ENCODE results near the gene FAM168B.
A peak's percentile ranks its signal among the peaks of the same experiment; 100 is the strongest.

The FAM168B gene

DNA sequence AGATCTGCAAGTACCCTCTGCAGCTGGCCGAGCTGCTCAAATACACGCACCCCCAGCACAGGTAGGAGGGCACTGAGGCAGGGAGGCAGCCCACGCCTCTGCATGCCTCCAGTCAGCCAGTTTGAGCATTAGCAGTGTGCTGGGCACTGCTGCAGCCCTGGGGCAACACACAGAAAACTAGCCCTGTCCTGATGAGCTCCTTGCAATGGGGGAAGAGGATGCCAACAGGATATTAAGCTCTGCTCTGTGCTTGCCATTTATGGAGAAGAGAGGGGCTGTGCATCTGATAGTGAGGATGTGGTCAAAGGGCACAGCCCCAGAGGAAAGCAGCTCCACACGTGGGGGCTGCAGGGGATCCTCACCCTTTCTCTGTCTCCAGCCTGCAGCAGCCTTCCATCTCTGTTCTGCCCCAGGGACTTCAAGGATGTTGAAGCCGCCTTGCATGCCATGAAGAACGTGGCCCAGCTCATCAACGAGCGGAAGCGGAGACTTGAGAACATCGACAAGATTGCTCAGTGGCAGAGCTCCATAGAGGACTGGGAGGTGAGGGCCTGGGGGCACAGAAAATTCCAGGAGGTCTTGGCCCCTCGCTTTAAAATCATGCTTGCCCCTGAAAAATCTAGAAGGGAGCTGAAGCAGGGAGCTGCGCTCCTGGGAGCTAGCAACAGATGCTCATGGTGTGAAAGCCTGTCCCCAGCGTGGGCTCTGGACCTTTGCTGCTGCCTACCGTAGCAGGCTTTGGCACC is 51.7 kb downstream of the FAM168B start:
- no peak for DNase-seq (ENCODE audit: insufficient read length, low spot score)
- FAIRE-seq = no peak

DNA sequence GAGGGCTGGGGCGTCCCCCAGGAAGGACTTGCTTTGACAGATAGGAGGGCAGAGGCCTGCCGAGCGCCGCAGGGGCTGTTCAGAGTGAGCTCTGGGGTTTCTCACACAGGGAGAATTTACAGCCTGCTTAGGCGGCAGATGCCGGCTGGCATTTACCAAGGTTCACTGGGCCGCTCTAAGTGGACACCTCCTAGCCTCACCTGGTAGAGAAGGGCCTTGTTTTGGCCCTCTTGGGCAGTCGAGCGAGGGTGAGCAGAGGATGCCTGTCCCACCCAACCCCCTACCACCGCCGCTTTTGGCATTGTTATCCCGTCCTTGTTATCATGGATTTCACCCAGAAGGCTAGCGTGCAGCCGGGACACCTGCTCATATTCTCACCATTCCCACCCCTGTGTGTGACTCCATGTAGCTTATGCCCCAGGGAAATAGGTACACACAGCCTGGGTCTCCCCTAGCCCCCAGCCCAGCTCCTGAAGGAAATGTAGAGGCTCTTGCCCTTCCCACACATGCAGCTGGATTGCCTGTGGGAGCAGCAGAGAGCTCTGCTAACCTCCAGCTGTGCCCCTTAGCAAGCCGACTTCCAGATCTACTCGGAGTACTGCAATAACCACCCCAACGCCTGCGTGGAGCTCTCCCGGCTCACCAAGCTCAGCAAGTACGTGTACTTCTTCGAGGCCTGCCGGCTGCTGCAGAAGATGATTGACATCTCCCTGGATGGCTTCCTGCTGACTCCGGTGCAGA is 52.4 kb downstream of the FAM168B start:
- no peak for FAIRE-seq
- no peak for DNase-seq (ENCODE audit: insufficient read length, low spot score)

DNA sequence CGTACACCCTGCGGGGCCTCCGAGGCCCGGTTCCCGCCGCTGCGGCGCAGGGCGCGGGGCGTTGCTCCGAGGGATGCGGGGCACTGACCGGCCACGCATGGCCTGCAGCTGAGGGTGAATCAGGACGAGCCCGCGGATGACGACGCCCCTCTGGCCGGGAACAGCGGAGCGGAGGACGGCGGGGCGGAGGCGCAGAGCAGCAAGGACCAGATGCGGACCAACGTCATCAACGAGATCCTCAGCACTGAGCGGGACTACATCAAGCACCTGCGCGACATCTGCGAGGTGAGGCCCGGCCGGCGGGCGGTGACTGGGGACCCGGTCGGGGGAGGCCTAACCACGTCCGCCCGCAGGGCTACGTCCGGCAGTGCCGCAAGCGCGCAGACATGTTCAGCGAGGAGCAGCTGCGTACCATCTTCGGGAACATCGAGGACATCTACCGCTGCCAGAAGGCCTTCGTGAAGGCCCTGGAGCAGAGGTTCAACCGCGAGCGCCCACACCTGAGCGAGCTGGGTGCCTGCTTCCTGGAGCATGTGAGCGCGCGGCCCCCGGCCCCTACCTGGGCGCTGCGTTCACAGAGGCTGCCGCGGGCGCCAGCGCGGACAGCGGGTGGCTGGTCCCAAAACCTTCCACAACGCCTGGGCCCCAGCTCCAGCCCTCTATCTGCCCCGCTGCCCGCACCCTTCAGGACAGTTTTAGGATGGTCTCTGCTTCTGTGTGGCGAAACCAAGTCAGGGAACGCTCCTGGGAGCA is 53.2 kb downstream of the FAM168B start:
- FAIRE-seq (no peak), DNase-seq (ENCODE audit: insufficient read length, low spot score) (no peak)

DNA sequence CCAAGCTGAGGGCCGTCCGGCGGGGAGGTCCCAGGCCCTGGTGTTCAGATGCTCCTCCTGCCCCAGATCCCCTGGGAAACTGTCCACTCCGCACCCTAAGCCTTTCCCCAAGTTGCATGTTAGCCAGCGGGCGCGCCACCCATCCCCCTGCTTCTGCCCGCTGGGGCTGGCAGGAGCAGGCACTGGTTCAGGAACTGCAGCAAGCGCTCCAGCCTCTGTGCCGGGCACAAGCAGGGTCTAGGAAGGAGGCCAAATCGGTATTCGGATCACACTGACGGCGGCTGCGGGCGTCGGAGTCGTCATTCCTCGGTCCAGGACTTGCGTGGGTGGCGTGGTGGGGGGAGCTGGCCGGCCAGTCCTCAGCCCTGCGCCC is 53.7 kb downstream of the FAM168B start:
- FAIRE-seq = no peak
- DNase-seq (ENCODE audit: insufficient read length, low spot score) = no peak

DNA sequence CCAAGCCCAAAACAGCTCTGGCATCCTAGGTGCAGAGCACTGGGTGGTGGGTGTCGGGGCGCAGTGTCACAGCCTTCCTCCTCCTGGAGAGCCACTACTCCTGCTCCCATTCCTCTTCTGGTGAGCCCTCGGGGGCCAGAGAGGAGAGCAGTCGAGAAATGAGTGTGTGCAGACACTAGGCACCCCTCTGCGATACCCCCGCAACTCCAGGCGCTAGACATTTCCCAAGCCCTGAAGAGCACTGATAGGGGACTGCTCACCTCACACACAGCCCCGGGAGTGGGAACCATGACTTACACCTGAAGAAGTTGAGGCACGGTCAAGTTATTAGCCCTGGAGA is 54.2 kb downstream of the FAM168B start:
- FAIRE-seq (no peak), DNase-seq (ENCODE audit: insufficient read length, low spot score) (no peak)

DNA sequence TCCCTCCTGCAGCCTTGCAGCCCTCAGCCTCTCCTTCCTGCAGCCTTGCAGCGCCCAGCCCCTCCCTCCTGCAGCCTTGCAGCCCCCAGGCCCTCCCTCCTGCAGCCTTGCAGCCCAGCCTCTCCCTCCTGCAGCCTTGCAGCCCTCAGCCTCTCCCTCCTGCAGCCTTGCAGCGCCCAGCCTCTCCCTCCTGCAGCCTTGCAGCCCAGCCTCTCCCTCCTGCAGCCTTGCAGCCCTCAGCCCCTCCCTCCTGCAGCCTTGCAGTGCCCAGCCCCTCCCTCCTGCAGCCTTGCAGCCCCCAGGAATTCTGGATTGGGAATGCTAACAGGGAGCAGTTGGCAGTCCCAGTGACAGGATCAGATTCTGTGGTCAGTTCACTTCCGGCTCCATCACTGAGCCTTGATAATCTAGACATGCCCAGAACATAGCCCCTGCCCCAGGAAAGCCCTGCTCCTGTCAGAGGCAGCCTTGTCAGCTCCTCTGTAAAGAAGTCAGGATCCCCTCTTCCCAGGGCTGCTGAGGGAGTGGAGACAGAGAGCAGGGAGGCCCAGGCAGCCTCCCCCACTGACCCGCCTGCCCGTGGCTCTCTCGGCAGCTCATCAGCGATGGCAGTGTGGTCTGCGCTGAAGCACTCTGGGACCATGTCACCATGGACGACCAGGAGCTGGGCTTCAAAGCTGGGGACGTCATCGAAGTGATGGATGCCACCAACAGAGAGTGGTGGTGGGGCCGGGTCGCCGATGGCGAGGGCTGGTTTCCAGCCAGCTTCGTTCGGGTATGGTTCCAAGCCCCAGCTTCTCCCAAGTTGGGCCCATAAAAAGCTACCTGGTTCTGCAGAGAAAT is 54.8 kb downstream of the FAM168B start:
- FAIRE-seq (no peak), DNase-seq (ENCODE audit: insufficient read length, low spot score) (no peak)

DNA sequence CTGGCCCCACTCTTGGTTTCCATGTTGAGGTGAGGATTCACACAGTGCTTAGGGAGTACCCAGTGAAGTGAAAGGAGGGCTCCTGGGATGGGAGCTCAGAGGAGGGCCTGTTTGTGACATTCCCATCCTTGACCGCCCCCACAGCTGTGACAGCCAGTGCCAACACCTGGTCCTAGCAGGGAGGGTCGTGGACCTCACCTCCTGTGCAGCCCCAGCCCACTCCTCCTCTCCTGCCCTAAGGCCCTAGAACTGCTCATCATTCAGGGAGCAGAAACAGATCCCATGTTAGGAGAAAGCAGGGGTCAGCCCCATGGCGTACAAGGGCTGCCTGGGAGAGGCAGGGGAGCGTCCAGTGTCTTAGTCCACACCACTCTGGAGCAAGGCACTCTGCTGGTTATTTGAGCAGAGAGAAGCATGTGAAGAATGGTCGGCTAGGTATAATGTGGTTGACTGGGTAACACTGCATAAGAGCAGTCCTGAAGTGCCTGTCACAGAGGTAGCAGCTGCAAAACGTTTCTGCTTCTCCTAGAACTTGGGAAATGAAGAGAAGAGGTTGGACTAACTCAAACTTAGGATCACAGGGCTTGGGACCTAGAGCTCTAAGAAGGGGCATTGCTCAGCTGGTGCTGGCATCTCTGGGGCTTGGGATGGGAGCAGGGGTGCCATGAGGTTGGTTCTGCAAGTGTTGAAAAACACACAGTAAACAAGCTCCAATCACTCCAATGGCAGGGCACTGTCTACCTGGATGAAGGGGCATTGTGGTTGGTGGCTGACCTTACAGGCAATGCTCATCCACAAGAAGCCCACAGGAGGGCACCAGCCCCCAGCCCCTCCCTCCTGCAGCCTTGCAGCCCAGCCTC is 55.6 kb downstream of the FAM168B start:
- FAIRE-seq (no peak), DNase-seq (ENCODE audit: insufficient read length, low spot score) (no peak)

DNA sequence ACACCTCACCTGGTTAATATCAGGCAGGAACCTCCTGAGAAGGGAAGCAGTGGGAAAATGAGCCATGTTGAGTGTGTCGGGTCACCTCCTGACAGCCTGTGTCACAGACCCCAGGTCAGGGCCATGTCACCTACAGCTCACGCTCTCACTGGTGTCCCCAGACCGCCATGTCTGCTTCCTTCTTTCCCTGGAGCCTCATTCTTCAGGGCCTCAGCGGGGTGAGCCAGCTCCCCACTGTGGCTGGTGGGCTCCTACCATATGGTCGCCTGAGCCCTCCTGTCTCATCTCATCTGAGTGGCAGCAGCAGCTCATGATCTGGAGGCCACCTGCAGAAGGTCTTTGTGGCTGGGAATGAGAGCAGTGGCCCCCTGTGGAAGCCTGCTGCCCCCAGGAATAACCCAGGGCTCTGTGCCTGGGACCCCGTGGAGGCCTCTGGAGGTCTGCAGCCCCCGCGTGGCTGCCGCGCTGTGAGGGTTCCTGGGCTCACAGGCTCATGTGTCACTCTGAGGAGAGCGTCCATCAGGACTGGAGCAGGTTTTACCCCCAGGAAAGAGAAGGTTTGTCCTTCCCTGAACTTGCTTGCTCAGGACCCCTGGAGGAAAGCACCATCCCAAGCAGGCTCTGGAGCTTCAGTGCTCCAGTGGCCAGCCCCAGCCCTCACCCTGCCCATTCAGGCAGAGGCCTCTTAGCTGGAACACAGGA is 56.4 kb downstream of the FAM168B start:
- FAIRE-seq = no peak
- DNase-seq (ENCODE audit: insufficient read length, low spot score) = no peak

DNA sequence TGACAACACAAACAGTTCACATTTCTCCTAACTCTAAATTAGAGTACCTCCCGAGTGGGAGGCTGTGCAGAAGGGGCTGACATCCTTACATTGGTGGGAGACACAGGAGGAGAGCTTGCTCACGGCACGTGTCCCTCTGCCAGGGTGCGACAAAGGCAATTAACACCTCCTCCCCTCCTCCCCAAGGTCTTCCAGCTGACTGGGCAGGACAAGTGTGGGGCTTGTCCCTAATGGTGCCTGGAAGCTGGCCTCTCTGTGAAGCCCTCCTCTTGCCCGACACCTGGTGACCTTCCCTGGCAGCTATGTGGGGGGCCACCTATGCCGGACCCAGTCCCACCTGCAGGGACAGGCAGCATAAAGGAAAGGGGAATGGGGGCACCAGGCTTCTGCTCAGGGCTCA is 57.0 kb downstream of the FAM168B start:
- no peak for FAIRE-seq
- no peak for DNase-seq (ENCODE audit: insufficient read length, low spot score)

DNA sequence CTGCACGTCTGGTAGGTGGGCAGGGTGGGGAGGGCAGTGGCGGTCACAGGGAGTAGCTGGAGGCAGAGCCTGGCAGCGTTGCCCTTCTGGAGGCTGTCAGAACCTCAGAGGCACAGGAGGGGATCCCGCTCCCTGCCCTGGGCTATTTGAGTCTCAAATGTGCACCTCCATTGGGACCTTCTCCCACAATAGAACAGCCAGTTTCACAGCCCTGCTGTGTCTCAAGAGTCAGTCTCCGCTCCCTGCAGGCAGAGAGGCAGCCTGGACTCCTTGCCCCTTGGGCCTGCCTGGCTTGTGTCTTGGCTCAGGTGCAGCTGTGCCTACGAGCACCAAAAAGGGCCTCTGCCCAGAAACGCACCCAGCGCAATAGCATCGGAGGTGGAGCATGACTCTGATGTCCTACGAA is 57.4 kb downstream of the FAM168B start:
- no peak for DNase-seq (ENCODE audit: insufficient read length, low spot score)
- FAIRE-seq = no peak

DNA sequence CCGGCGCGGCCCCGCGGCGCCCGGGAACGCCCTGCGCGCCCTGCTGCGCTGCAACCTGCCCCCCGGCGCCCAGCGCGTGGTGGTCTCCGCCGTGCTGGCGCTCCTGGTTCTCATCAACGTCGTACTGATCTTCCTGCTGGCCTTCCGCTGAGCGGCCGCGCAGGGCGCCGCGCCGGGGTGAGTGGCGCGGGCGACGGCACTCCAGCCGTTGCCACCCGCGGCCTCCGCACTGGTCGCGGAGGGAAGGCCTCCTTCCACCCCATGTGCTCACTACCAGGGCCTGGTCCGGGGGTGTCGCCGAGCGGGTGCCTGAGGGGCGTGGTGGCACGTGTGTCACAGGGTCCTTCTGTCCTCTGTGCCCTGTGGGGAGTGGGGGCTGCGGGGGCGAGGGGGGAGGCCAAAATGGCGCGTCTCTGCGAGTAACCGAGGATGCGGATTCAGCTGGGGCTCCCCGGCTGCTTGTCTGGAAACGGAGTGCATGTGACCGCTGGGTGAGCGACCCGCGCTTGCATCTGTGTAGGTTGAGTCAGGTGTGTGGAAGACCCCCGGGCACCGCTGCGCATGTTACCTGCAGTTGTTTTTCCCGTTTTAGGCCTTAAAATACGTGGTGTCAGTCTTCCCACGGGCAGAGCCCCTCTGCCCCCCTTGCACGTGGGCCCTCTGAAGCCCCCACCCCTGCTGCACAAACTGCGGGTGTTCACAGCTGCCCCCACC is 58.0 kb downstream of the FAM168B start:
- FAIRE-seq (no peak), DNase-seq (ENCODE audit: insufficient read length, low spot score) (no peak)

DNA sequence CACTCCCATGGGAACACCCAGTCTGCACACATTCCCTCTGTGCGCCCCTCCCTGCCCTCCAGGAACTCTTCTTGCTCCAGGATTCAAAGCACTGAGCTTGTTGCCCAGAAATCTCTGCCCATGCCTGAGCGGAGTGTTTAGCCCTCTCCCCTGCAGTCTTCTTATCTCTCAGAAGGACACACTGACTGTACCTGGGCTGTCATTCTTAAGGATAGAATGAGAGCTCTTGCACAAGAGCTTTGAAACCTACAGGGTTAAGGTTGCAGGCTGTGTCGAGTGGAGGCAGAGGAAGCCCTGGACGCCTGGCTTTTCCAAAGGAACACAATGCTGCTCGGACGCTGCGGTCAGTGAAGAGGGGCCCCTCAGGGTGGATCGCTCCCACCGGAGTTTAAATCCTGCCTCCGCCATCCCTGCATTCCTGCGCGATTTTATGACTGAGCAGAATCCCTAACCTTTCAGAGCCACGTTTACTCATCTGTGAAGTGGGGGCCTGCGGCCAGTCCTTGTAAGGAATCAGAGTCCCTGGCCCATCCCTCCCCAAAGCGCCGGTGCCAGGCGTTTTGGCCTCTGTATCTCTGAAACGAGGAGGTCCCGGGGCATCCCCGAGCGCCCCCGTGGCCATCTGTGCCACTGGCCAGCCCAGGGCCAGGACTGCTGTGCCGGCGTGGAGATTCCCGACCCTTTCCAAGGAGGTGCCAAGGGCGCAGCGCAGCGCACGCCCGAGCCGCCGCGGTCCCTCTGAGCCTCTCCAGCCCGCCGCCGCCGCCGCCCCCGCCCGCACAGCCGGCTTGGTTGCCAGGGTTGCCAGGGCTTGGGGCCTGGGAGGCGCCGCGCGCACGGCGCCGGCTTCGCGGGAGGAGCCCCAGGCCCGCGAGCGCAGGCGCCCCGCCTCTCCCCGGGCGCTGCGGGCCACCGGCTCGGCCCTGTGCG is 58.9 kb downstream of the FAM168B start:
- FAIRE-seq (no peak), DNase-seq (ENCODE audit: insufficient read length, low spot score) (no peak)

DNA sequence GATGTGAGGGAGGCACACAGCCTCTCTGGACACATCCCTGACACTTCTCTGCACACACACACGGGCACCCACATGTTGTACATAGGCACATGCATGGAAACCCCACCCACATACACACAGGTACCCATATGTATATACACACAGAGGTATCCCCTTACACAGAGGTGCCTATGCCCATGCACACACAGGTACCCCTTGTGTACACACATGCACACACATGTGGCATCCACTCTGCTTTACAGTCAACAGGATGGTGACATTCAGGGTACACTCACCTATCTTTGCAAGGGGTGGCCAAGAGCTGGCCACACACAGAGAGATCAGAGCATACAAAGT is 59.5 kb downstream of the FAM168B start:
- DNase-seq (ENCODE audit: insufficient read length, low spot score) = no peak
- peak; percentile 76 for FAIRE-seq

DNA sequence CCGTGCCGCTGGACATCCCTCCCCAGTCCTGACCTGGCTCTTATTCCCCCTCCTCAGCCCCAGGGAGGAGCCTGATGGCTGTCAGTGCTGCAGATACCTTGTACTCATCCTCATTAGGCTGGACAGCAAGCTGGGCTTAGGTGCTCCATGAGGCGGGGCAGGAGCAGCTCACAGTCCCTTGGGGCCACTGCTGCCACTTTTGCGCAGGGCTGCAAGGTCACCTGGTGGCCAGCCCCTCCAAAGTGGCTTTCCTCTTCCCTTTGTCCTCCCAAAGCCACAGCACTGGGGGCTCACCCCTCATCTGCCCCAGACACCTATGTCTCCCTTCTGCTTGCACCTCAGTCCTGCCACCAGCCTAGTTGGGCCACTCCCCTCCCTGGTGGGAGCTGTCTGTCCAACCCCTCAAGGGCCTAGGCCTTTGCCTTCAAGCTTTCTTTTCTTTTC is 60.8 kb downstream of the FAM168B start:
- no peak for DNase-seq (ENCODE audit: insufficient read length, low spot score)
- no peak for FAIRE-seq

DNA sequence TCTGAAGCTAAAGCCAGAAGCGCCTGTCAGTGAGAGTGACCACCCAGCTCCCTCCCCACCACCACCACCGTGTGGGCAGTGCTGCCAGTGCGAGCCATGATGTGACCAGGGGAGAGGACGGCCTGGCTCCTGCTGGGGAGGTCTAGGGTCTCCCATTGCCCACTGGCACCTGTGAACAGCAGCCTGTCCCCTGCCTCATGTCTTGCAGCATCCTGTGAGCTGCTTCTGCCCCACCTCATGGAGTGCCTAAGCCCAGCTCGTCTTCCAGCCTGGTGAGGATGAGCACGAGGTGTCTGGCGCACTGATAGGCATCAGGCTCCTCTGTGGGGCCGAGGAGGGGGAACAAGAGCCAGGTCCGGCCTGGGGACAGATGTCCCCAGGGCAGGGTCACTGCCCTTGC is 61.4 kb downstream of the FAM168B start:
- DNase-seq (ENCODE audit: insufficient read length, low spot score) = no peak
- FAIRE-seq = no peak

DNA sequence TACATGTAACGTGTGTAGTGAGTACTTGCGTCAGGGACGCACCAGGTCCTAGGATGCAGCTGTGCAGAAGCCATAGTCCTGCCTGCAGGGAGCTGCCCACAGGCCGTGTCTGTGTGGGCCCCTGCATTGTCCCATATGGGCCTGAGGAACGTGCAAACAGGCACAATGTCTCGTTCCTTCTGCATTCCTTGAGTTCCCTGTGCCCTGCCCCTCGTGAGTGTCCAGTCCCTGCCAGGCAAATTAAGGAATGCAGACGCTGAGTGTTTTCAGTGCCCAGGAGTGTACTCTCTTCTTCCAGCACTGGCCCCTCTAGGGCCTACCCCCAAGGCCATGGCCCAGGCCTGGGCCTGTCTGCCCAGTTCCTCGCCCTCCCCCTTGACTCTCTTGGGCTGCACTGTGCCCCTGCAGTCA is 61.8 kb downstream of the FAM168B start:
- FAIRE-seq (no peak), DNase-seq (ENCODE audit: insufficient read length, low spot score) (no peak)

DNA sequence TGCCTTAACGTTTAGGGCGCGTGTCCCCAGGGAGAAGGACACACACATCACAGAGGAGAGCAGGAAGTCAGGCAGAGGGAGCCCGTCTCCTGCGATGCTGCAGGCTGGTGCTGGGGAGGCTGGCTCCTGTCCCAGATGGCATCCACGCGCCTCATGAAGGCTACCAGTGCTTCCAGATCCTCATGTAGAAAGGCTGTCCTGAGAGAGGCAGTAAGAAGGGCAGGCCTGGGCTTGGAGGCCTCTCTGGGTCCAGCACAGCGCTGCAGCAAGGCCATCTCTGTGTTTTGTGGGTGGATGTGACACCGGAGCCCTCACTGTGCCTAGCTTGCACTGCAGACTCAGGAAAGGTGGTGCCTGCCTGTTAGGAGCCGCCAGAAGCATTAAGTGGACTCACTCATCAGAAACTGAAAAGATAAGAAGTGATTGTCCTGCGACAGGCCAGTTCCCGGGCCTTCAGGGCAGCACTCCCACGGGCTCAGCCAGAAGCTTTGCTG is 62.7 kb downstream of the FAM168B start:
- no peak for DNase-seq (ENCODE audit: insufficient read length, low spot score)
- FAIRE-seq = no peak

DNA sequence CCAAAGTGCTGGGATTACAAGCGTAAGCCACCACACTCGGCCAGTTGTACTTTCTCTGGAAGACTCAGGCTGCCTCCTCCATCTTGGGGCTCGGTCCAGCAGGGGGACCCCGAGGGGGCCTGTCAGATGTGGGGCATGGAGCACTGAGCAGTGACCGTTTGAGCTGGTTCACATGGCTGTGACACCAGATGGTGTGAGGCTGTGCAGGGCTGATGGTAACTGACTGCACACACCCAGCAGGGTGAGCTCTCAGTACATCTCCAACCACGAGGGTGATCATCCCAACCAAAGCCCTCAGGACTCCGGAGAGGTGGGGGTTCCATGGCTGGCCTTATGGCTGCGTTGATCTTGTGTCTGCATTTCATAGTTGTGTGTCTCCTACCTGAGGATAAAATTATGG is 63.4 kb downstream of the FAM168B start:
- DNase-seq (ENCODE audit: insufficient read length, low spot score) (no peak), FAIRE-seq (no peak)

Data from HTR-8/SVneo (cell line).